Measurements from ENCODE around the gene LRRC3. TPM values are rescaled to one million over a fixed set of nuclear protein-coding genes. Genes with fewer than 3 reads are reported as not detected.

Gene LRRC3
- total and polyA plus RNA-seq, 4 donors: 1.4 to 3.6 (median 2.4) TPM

GRCh38 chr21:44462834-44463200 lies 7.5 kb downstream of the LRRC3 start:
- peaks cover 0 to 3% (median 0%) of the 10 kb centered on the region in 4 donors for H3K9me3 ChIP-seq (ENCODE audit: control insufficient read depth in 4 of 4, insufficient read depth in 3 of 4, low read length in 3 of 4)
- H3K27me3 ChIP-seq (ENCODE audit: control insufficient read depth in 3 of 3, insufficient read depth in 3 of 3, low read length in 2 of 3): no peaks in the 10 kb centered on the region
- peaks cover 0 to 9% (median 0%) of the 10 kb centered on the region in 5 donors for H3K4me1 ChIP-seq (ENCODE audit: control insufficient read depth in 5 of 5, insufficient read depth in 5 of 5, low read length in 5 of 5)
- no peak overlapping the region for H3K9ac ChIP-seq (ENCODE audit: insufficient read depth in 1 of 2, low read length in 2 of 2)
- no peaks in the 10 kb centered on the region for H3K36me3 ChIP-seq (ENCODE audit: control insufficient read depth in 4 of 4, insufficient read depth in 4 of 4, low read length in 4 of 4)
- ATAC-seq (ENCODE audit: insufficient read depth, low FRiP score): no peak
- 85 to 94% methylated on average over 11 of the region's 11 CpGs for WGBS, 2 donors
- no peak for DNase-seq
- H3K4me3 ChIP-seq: no peak overlapping the region
- TF ChIP-seq CTCF (IDR thresholded peaks at IDR 0.05; ENCODE audit: control extremely low read depth, extremely low read depth): no peak
- no peak overlapping the region for H3K27ac ChIP-seq (ENCODE audit: low read depth in 1 of 2, low read length in 1 of 2)

- no peak overlapping the region for H3K27ac ChIP-seq (ENCODE audit: low read depth in 1 of 2, low read length in 1 of 2)
- H3K4me3 ChIP-seq: no peak overlapping the region
- TF ChIP-seq CTCF (IDR thresholded peaks at IDR 0.05; ENCODE audit: control extremely low read depth, extremely low read depth): no peak
- ATAC-seq (ENCODE audit: insufficient read depth, low FRiP score): no peak
- DNase-seq: peak in 2 of 3 donors; percentile 20 to 49
- H3K27me3 ChIP-seq (ENCODE audit: control insufficient read depth in 3 of 3, insufficient read depth in 3 of 3, low read length in 2 of 3): no peaks in the 10 kb centered on the region
- 71 to 76% methylated on average over 30 of the region's 30 CpGs for WGBS, 2 donors
- H3K9me3 ChIP-seq (ENCODE audit: control insufficient read depth in 4 of 4, insufficient read depth in 3 of 4, low read length in 3 of 4): peaks cover 0 to 3% (median 0%) of the 10 kb centered on the region in 4 donors
- H3K36me3 ChIP-seq (ENCODE audit: control insufficient read depth in 4 of 4, insufficient read depth in 4 of 4, low read length in 4 of 4): no peaks in the 10 kb centered on the region
- H3K9ac ChIP-seq (ENCODE audit: insufficient read depth in 1 of 2, low read length in 2 of 2): no peak overlapping the region
- H3K4me1 ChIP-seq (ENCODE audit: control insufficient read depth in 5 of 5, insufficient read depth in 5 of 5, low read length in 5 of 5): peaks cover 0 to 9% (median 0%) of the 10 kb centered on the region in 5 donors
Measured at GRCh38 chr21:44463724-44464123, 8.4 kb downstream of the LRRC3 start.

- no peak overlapping the region for H3K9ac ChIP-seq (ENCODE audit: insufficient read depth in 1 of 2, low read length in 2 of 2)
- H3K4me1 ChIP-seq (ENCODE audit: control insufficient read depth in 5 of 5, insufficient read depth in 5 of 5, low read length in 5 of 5): peaks cover 0 to 9% (median 0%) of the 10 kb centered on the region in 5 donors
- 88 to 91% methylated on average over 12 of the region's 12 CpGs for WGBS, 2 donors
- H3K4me3 ChIP-seq: no peak overlapping the region
- H3K36me3 ChIP-seq (ENCODE audit: control insufficient read depth in 4 of 4, insufficient read depth in 4 of 4, low read length in 4 of 4): no peaks in the 10 kb centered on the region
- ATAC-seq (ENCODE audit: insufficient read depth, low FRiP score) (no peak), DNase-seq (no peak)
- no peak for TF ChIP-seq CTCF (IDR thresholded peaks at IDR 0.05; ENCODE audit: control extremely low read depth, extremely low read depth)
- H3K27ac ChIP-seq (ENCODE audit: low read depth in 1 of 2, low read length in 1 of 2): no peak overlapping the region
- H3K27me3 ChIP-seq (ENCODE audit: control insufficient read depth in 3 of 3, insufficient read depth in 3 of 3, low read length in 2 of 3): no peaks in the 10 kb centered on the region
- peaks cover 0 to 3% (median 0%) of the 10 kb centered on the region in 4 donors for H3K9me3 ChIP-seq (ENCODE audit: control insufficient read depth in 4 of 4, insufficient read depth in 3 of 4, low read length in 3 of 4)
Measured at GRCh38 chr21:44464351-44464750, 9.0 kb downstream of the LRRC3 start.

GRCh38 chr21:44466351-44466954 lies 11.1 kb downstream of the LRRC3 start:
- Histone ChIP-seq H3K36me3 (ENCODE audit: control insufficient read depth in 4 of 4, insufficient read depth in 4 of 4, low read length in 4 of 4) (no peaks in the 10 kb centered on the region), H3K4me3 (no peak overlapping the region), H3K9ac (ENCODE audit: insufficient read depth in 1 of 2, low read length in 2 of 2) (no peak overlapping the region), H3K9me3 (ENCODE audit: control insufficient read depth in 4 of 4, insufficient read depth in 3 of 4, low read length in 3 of 4) (peaks cover 0 to 3% (median 0%) of the 10 kb centered on the region in 4 donors), H3K4me1 (ENCODE audit: control insufficient read depth in 5 of 5, insufficient read depth in 5 of 5, low read length in 5 of 5) (peaks cover 0 to 7% (median 0%) of the 10 kb centered on the region in 5 donors), H3K27me3 (ENCODE audit: control insufficient read depth in 3 of 3, insufficient read depth in 3 of 3, low read length in 2 of 3) (no peaks in the 10 kb centered on the region), H3K27ac (ENCODE audit: low read depth in 1 of 2, low read length in 1 of 2) (no peak overlapping the region)
- no peak for TF ChIP-seq CTCF (IDR thresholded peaks at IDR 0.05; ENCODE audit: control extremely low read depth, extremely low read depth)
- WGBS, 2 donors: 91 to 93% methylated on average over 16 of the region's 16 CpGs
- DNase-seq (peak in 1 of 3 donors; percentile 8), ATAC-seq (ENCODE audit: insufficient read depth, low FRiP score) (no peak)

Data from lung (tissue), 12 donors.